ENCODE data around the gene OCSTAMP.

The OCSTAMP gene

GRCh38 chr20:46555370-46555956, 5.0 kb upstream of the OCSTAMP start:
- Histone ChIP-seq H3K27me3 (ENCODE audit: control insufficient read depth in 5 of 5, insufficient read depth in 4 of 5, low read length in 5 of 5) (peaks cover 0 to 13% (median 6%) of the 10 kb centered on the region in 5 donors), H3K36me3 (ENCODE audit: control insufficient read depth in 5 of 5, insufficient read depth in 5 of 5, low read length in 5 of 5) (no peaks in the 10 kb centered on the region), H3K9me3 (ENCODE audit: control insufficient read depth in 5 of 5, low read length in 5 of 5) (no peaks in the 10 kb centered on the region), H3K4me1 (ENCODE audit: control insufficient read depth in 5 of 5, insufficient read depth in 5 of 5, low read length in 5 of 5) (peaks cover 0 to 13% (median 0%) of the 10 kb centered on the region in 5 donors), H3K9ac (ENCODE audit: low read length in 5 of 5) (no peak overlapping the region), H3K27ac (ENCODE audit: low read depth, low read length) (no peak overlapping the region), H3K4me3 (ENCODE audit: low read depth in 1 of 5, low read length in 5 of 5) (no peak overlapping the region)

DNA sequence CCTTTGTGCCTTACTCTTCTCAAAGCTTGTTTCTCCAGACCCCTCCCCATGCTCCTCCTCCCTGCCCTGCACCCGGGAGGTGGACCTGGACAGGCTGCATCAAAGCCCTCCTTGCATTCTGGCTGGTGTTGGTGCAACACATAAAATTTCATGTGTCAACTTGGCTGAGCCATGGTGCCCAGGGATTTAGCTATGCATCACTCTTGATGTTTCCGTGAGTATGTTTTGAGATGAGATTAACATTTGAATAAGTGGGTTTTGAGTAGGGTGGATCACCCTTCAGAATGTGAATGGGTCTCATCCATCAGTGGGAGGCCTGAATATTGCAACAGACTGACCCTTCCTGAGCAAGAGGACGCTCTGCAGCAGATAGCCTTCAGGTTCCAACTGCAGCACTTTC, 4.4 kb upstream of the OCSTAMP start:
- no peaks in the 10 kb centered on the region for H3K9me3 ChIP-seq (ENCODE audit: control insufficient read depth in 5 of 5, low read length in 5 of 5)
- H3K9ac ChIP-seq (ENCODE audit: low read length in 5 of 5), result no peak overlapping the region
- H3K27me3 ChIP-seq (ENCODE audit: control insufficient read depth in 5 of 5, insufficient read depth in 4 of 5, low read length in 5 of 5), result peaks cover 0 to 14% (median 6%) of the 10 kb centered on the region in 5 donors
- H3K27ac ChIP-seq (ENCODE audit: low read depth, low read length), result no peak overlapping the region
- H3K4me3 ChIP-seq (ENCODE audit: low read depth in 1 of 5, low read length in 5 of 5), result no peak overlapping the region
- no peaks in the 10 kb centered on the region for H3K36me3 ChIP-seq (ENCODE audit: control insufficient read depth in 5 of 5, insufficient read depth in 5 of 5, low read length in 5 of 5)
- H3K4me1 ChIP-seq (ENCODE audit: control insufficient read depth in 5 of 5, insufficient read depth in 5 of 5, low read length in 5 of 5), result peaks cover 0 to 16% (median 0%) of the 10 kb centered on the region in 5 donors

GRCh38 chr20:46553926-46554325, 3.5 kb upstream of the OCSTAMP start:
- Histone ChIP-seq H3K9ac (ENCODE audit: low read length in 5 of 5) (no peak overlapping the region), H3K27me3 (ENCODE audit: control insufficient read depth in 5 of 5, insufficient read depth in 4 of 5, low read length in 5 of 5) (peaks cover 0 to 12% (median 6%) of the 10 kb centered on the region in 5 donors), H3K27ac (ENCODE audit: low read depth, low read length) (no peak overlapping the region), H3K4me1 (ENCODE audit: control insufficient read depth in 5 of 5, insufficient read depth in 5 of 5, low read length in 5 of 5) (peaks cover 0 to 16% (median 0%) of the 10 kb centered on the region in 5 donors), H3K4me3 (ENCODE audit: low read depth in 1 of 5, low read length in 5 of 5) (no peak overlapping the region), H3K36me3 (ENCODE audit: control insufficient read depth in 5 of 5, insufficient read depth in 5 of 5, low read length in 5 of 5) (no peaks in the 10 kb centered on the region), H3K9me3 (ENCODE audit: control insufficient read depth in 5 of 5, low read length in 5 of 5) (no peaks in the 10 kb centered on the region)

GRCh38 chr20:46552460-46553420, 2.3 kb upstream of the OCSTAMP start:
- Histone ChIP-seq H3K9ac (ENCODE audit: low read length in 5 of 5) (no peak overlapping the region), H3K27me3 (ENCODE audit: control insufficient read depth in 5 of 5, insufficient read depth in 4 of 5, low read length in 5 of 5) (peaks cover 0 to 13% (median 9%) of the 10 kb centered on the region in 5 donors), H3K4me1 (ENCODE audit: control insufficient read depth in 5 of 5, insufficient read depth in 5 of 5, low read length in 5 of 5) (peaks cover 0 to 9% (median 0%) of the 10 kb centered on the region in 5 donors), H3K36me3 (ENCODE audit: control insufficient read depth in 5 of 5, insufficient read depth in 5 of 5, low read length in 5 of 5) (no peaks in the 10 kb centered on the region), H3K4me3 (ENCODE audit: low read depth in 1 of 5, low read length in 5 of 5) (no peak overlapping the region), H3K9me3 (ENCODE audit: control insufficient read depth in 5 of 5, low read length in 5 of 5) (no peaks in the 10 kb centered on the region), H3K27ac (ENCODE audit: low read depth, low read length) (no peak overlapping the region)

DNA sequence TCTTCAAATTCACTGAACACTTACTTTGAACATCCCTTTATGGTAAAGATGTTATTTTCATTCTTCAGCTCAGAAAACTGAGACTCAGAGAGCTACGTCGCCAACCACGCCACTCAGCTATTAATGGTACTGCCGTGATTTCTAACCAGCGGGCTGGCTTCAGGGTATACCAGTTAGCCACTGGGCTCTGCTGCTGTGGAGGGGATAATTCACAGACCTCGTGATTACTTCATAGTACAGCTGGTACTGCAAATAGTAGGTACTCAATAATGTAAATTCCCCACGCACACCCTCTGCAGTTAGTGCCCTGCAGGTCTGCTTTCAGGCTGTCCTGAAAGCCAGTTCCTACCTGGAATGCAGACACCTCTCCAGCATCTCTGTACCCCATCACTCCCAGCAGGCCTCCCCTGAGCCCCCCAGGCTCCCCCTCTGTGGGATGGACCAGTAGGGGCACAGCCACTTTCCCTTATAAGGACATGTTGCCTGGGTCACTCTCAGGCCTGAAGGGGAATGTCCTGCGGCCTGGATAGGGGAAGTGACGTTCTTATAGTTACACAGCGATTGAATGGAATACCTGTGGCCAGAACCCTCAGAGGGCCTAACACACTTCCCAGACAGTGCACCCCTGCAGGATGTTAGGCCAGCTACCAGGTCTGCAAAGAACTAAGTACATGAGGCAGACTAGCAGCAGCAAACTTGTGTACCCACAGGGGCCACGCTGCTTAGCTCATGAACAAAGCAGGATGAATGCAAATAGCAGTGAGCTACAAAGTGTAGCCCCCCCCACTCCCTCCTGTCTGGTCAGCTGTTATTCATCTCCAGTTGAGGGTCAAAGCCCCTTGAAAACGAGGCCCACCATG, 1.3 kb upstream of the OCSTAMP start:
- no peaks in the 10 kb centered on the region for H3K9me3 ChIP-seq (ENCODE audit: control insufficient read depth in 5 of 5, low read length in 5 of 5)
- no peaks in the 10 kb centered on the region for H3K36me3 ChIP-seq (ENCODE audit: control insufficient read depth in 5 of 5, insufficient read depth in 5 of 5, low read length in 5 of 5)
- H3K4me1 ChIP-seq (ENCODE audit: control insufficient read depth in 5 of 5, insufficient read depth in 5 of 5, low read length in 5 of 5), result peaks cover 0 to 9% (median 0%) of the 10 kb centered on the region in 5 donors
- no peak overlapping the region for H3K9ac ChIP-seq (ENCODE audit: low read length in 5 of 5)
- no peak overlapping the region for H3K27ac ChIP-seq (ENCODE audit: low read depth, low read length)
- H3K27me3 ChIP-seq (ENCODE audit: control insufficient read depth in 5 of 5, insufficient read depth in 4 of 5, low read length in 5 of 5), result peaks cover 0 to 20% (median 11%) of the 10 kb centered on the region in 5 donors
- no peak overlapping the region for H3K4me3 ChIP-seq (ENCODE audit: low read depth in 1 of 5, low read length in 5 of 5)

DNA sequence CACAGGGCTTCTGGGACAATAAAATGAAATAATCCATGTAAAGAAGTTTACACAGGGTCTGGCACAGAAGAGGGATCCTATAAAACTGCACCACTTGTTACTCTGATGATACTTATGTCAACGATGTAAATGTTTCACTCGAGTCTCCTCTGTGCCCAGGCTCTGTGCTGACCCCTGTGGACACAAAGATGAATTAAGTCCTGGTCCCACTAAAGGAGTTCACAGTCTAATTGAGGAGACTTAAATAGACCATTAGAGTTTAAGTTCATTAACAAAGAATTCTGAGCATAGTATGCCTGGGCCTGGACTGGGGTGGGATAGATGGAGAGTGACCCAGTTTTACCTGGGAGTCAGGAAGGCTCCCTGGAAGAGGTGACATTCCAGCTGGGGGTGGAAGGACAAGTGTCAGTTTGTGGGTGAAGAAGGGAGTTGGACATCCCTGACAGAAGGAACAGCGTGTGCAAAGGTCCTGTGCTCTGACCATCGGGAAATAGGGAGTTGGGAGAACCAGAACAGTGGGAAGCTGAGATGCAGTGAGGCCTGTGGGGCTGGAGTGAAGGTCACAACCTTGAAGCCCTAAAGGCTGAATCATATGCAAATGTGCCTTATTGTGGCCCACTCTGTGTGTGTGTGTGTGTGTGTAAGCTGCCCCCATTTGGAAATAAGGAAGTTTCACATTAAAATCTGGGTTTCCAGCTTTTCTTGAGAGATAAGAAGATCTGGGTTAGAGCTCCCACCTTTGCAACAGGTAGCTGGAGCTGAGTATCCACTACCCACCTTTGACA, 1.1 kb downstream of the OCSTAMP start:
- Histone ChIP-seq H3K4me3 (ENCODE audit: low read depth in 1 of 5, low read length in 5 of 5) (no peak overlapping the region), H3K27me3 (ENCODE audit: control insufficient read depth in 5 of 5, insufficient read depth in 4 of 5, low read length in 5 of 5) (peaks cover 0 to 19% (median 15%) of the 10 kb centered on the region in 5 donors), H3K9ac (ENCODE audit: low read length in 5 of 5) (no peak overlapping the region), H3K4me1 (ENCODE audit: control insufficient read depth in 5 of 5, insufficient read depth in 5 of 5, low read length in 5 of 5) (peaks cover 0 to 9% (median 0%) of the 10 kb centered on the region in 5 donors), H3K9me3 (ENCODE audit: control insufficient read depth in 5 of 5, low read length in 5 of 5) (no peaks in the 10 kb centered on the region), H3K27ac (ENCODE audit: low read depth, low read length) (no peak overlapping the region), H3K36me3 (ENCODE audit: control insufficient read depth in 5 of 5, insufficient read depth in 5 of 5, low read length in 5 of 5) (no peaks in the 10 kb centered on the region)

GRCh38 chr20:46548688-46549087, 1.8 kb downstream of the OCSTAMP start:
- H3K4me3 ChIP-seq (ENCODE audit: low read depth in 1 of 5, low read length in 5 of 5), result no peak overlapping the region
- H3K4me1 ChIP-seq (ENCODE audit: control insufficient read depth in 5 of 5, insufficient read depth in 5 of 5, low read length in 5 of 5), result peaks cover 0 to 9% (median 0%) of the 10 kb centered on the region in 5 donors
- H3K27me3 ChIP-seq (ENCODE audit: control insufficient read depth in 5 of 5, insufficient read depth in 4 of 5, low read length in 5 of 5), result peaks cover 0 to 19% (median 15%) of the 10 kb centered on the region in 5 donors
- no peaks in the 10 kb centered on the region for H3K36me3 ChIP-seq (ENCODE audit: control insufficient read depth in 5 of 5, insufficient read depth in 5 of 5, low read length in 5 of 5)
- no peaks in the 10 kb centered on the region for H3K9me3 ChIP-seq (ENCODE audit: control insufficient read depth in 5 of 5, low read length in 5 of 5)
- no peak overlapping the region for H3K9ac ChIP-seq (ENCODE audit: low read length in 5 of 5)
- no peak overlapping the region for H3K27ac ChIP-seq (ENCODE audit: low read depth, low read length)

GRCh38 chr20:46547995-46548394, 2.5 kb downstream of the OCSTAMP start:
- H3K27ac ChIP-seq (ENCODE audit: low read depth, low read length), result no peak overlapping the region
- H3K36me3 ChIP-seq (ENCODE audit: control insufficient read depth in 5 of 5, insufficient read depth in 5 of 5, low read length in 5 of 5), result no peaks in the 10 kb centered on the region
- H3K4me3 ChIP-seq (ENCODE audit: low read depth in 1 of 5, low read length in 5 of 5), result no peak overlapping the region
- H3K4me1 ChIP-seq (ENCODE audit: control insufficient read depth in 5 of 5, insufficient read depth in 5 of 5, low read length in 5 of 5), result peaks cover 0 to 9% (median 0%) of the 10 kb centered on the region in 5 donors
- H3K9ac ChIP-seq (ENCODE audit: low read length in 5 of 5), result no peak overlapping the region
- H3K27me3 ChIP-seq (ENCODE audit: control insufficient read depth in 5 of 5, insufficient read depth in 4 of 5, low read length in 5 of 5), result peaks cover 0 to 19% (median 15%) of the 10 kb centered on the region in 5 donors
- no peaks in the 10 kb centered on the region for H3K9me3 ChIP-seq (ENCODE audit: control insufficient read depth in 5 of 5, low read length in 5 of 5)

DNA sequence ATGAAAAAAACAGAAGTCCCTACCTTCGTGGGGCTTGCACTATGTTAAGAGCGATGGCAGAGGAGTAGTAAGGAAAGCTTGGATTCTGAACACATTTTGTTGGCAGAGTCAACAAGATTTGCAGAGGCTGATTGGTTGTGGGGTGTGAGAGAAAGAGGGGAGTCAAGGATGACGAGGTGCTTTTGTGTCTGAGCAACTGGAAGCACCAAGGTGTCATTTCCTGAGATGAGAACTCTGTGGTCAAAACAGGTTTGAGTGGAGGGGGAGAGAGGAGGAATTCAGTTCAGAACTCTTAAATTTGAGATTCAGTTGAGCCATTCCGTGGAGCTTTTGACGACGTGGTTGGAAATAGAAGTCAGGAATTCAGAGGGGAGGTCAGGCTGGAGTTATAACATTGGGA, 3.5 kb downstream of the OCSTAMP start:
- peaks cover 0 to 5% (median 0%) of the 10 kb centered on the region in 5 donors for H3K4me1 ChIP-seq (ENCODE audit: control insufficient read depth in 5 of 5, insufficient read depth in 5 of 5, low read length in 5 of 5)
- peaks cover 0 to 16% (median 14%) of the 10 kb centered on the region in 5 donors for H3K27me3 ChIP-seq (ENCODE audit: control insufficient read depth in 5 of 5, insufficient read depth in 4 of 5, low read length in 5 of 5)
- H3K4me3 ChIP-seq (ENCODE audit: low read depth in 1 of 5, low read length in 5 of 5), result no peak overlapping the region
- no peak overlapping the region for H3K27ac ChIP-seq (ENCODE audit: low read depth, low read length)
- no peaks in the 10 kb centered on the region for H3K36me3 ChIP-seq (ENCODE audit: control insufficient read depth in 5 of 5, insufficient read depth in 5 of 5, low read length in 5 of 5)
- H3K9me3 ChIP-seq (ENCODE audit: control insufficient read depth in 5 of 5, low read length in 5 of 5), result no peaks in the 10 kb centered on the region
- no peak overlapping the region for H3K9ac ChIP-seq (ENCODE audit: low read length in 5 of 5)
